Epithelial cell of proximal tubule (primary cell): ENCODE measurements around the gene KRTAP10-4. TPM values are rescaled to one million over a fixed set of nuclear protein-coding genes. Genes with fewer than 3 reads are reported as not detected.

Experiments used
- DNase-seq: peaks from one replicate; pipeline ENCODE4 v3.0.0-alpha.2; 2011; ENCODE audit warnings: low read depth
- H3K4me3 ChIP-seq: 2 replicates; pipeline ENCODE4 v1.5.1; 2011; ENCODE audit warnings: low read depth, mild to moderate bottlenecking, low read length
- CTCF ChIP-seq: conservative IDR thresholded peaks from 2 replicates; pipeline ENCODE4 v1.5.1; 2012; ENCODE audit warnings: low read depth, mild to moderate bottlenecking, low read length
- total RNA-seq: library from RNA; depleted of rRNA; stranded (reverse); fragments of >200 nt; gene quantifications from 2 replicates; pipeline ENCODE4 v1.2.3, GENCODE V29; 2015

The KRTAP10-4 gene
- total RNA-seq, 1 donor from 2014 or later, result not detected

DNA sequence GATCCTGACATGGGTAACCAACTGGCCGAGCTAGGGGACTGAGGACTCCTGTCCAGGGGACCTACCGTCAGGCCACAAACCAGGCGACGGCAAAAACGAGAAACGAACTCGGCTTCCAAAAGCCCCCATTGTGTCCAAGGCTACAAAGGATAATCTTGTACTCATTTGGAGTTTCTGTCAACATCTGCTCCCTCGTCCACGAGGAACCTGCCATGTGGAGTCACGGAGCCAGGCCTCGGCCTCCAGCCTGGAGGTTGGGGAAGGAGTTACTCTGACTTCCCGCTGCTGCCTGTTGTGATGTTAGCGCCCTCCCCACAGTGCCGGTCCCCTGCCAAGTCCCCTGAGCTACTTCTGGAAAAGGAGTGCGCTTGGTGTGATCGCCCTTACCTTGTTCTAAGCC, 40.8 kb upstream of the KRTAP10-4 start:
- DNase-seq, result no peak
- no peak overlapping the region for H3K4me3 ChIP-seq
- no peak for TF ChIP-seq CTCF

GRCh38 chr21:44533121-44533890, 40.2 kb upstream of the KRTAP10-4 start:
- H3K4me3 ChIP-seq, result no peak overlapping the region
- DNase-seq, result no peak
- TF ChIP-seq CTCF, result no peak

GRCh38 chr21:44533891-44534627, 39.5 kb upstream of the KRTAP10-4 start:
- DNase-seq, result no peak
- TF ChIP-seq CTCF, result no peak
- no peak overlapping the region for H3K4me3 ChIP-seq

GRCh38 chr21:44534688-44535087, 38.8 kb upstream of the KRTAP10-4 start:
- no peak for DNase-seq

DNA sequence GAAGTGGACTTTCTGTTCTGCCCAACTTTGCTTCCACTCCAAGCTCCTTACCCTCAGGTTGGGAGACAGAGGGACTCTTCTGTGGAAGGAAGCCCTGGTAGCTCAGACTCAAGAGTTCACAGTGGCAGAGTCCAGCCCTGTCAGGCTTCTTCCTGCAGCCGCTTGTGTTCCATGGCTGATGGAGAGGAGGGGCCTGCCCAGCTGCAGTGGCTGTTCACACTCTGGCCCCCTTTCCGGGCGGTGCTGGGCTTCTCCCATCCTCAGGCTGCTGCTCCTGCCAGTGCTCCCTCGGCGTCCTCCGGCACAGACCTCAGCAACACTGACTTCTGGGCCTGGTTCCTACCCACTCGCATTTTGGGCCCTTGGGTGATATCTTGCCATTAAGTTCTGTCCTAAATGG, 37.6 kb upstream of the KRTAP10-4 start:
- no peak for DNase-seq
- TF ChIP-seq CTCF, result no peak
- no peak overlapping the region for H3K4me3 ChIP-seq

More at GRCh38 chr21:44534688-44535087, 38.8 kb upstream of the KRTAP10-4 start:
- H3K4me3 ChIP-seq, result no peak overlapping the region
- no peak for TF ChIP-seq CTCF

- TF ChIP-seq CTCF, result no peak
- H3K4me3 ChIP-seq, result no peak overlapping the region
- DNase-seq, result no peak
Measured at GRCh38 chr21:44537930-44538911, 35.3 kb upstream of the KRTAP10-4 start.
